ENCODE measurements around the gene PTPRM.

PTPRM gene

GRCh38 chr18:8453528-8453927 lies 886.4 kb downstream of the PTPRM start:
- Histone ChIP-seq H3K9ac (ENCODE audit: insufficient read length, low read depth) (no peak overlapping the region), H3K9me3 (ENCODE audit: insufficient read depth, low read length) (no peaks in the 10 kb centered on the region), H3K4me1 (ENCODE audit: insufficient read depth, insufficient read length) (no peaks in the 10 kb centered on the region), H3K36me3 (ENCODE audit: insufficient read depth, insufficient read length, low read length) (no peaks in the 10 kb centered on the region), H3K4me3 (ENCODE audit: insufficient read length, low read depth) (no peak overlapping the region), H3K27me3 (ENCODE audit: insufficient read depth, insufficient read length) (no peaks in the 10 kb centered on the region)
- no peak for TF ChIP-seq ZNF274 (IDR thresholded peaks at IDR 0.05; ENCODE audit: low read depth, low read length)
- TF ChIP-seq SUZ12 (IDR thresholded peaks at IDR 0.05; ENCODE audit: extremely low read depth, insufficient read depth, insufficient read length) = no peak
- no peak for TF ChIP-seq YY1 (IDR thresholded peaks at IDR 0.05; ENCODE audit: insufficient read depth, insufficient read length)
- no peak for DNase-seq (ENCODE audit: low read depth, low spot score)

GRCh38 chr18:8454136-8454535 lies 887.0 kb downstream of the PTPRM start:
- H3K4me3 ChIP-seq (ENCODE audit: insufficient read length, low read depth) = no peak overlapping the region
- TF ChIP-seq YY1 (IDR thresholded peaks at IDR 0.05; ENCODE audit: insufficient read depth, insufficient read length) = no peak
- no peak for TF ChIP-seq SUZ12 (IDR thresholded peaks at IDR 0.05; ENCODE audit: extremely low read depth, insufficient read depth, insufficient read length)
- no peak for TF ChIP-seq ZNF274 (IDR thresholded peaks at IDR 0.05; ENCODE audit: low read depth, low read length)
- H3K9me3 ChIP-seq (ENCODE audit: insufficient read depth, low read length) = no peaks in the 10 kb centered on the region
- H3K9ac ChIP-seq (ENCODE audit: insufficient read length, low read depth) = no peak overlapping the region
- H3K4me1 ChIP-seq (ENCODE audit: insufficient read depth, insufficient read length) = no peaks in the 10 kb centered on the region
- H3K36me3 ChIP-seq (ENCODE audit: insufficient read depth, insufficient read length, low read length) = no peaks in the 10 kb centered on the region
- no peak for DNase-seq (ENCODE audit: low read depth, low spot score)
- H3K27me3 ChIP-seq (ENCODE audit: insufficient read depth, insufficient read length) = no peaks in the 10 kb centered on the region

GRCh38 chr18:8455661-8456614 lies 888.8 kb downstream of the PTPRM start:
- Histone ChIP-seq H3K9ac (ENCODE audit: insufficient read length, low read depth) (no peak overlapping the region), H3K27me3 (ENCODE audit: insufficient read depth, insufficient read length) (no peaks in the 10 kb centered on the region), H3K4me1 (ENCODE audit: insufficient read depth, insufficient read length) (no peaks in the 10 kb centered on the region), H3K36me3 (ENCODE audit: insufficient read depth, insufficient read length, low read length) (no peaks in the 10 kb centered on the region), H3K4me3 (ENCODE audit: insufficient read length, low read depth) (no peak overlapping the region), H3K9me3 (ENCODE audit: insufficient read depth, low read length) (peaks cover 8% of the 10 kb centered on the region; the same call in 1 of the 2 replicates)
- DNase-seq (ENCODE audit: low read depth, low spot score) = no peak
- TF ChIP-seq SUZ12 (IDR thresholded peaks at IDR 0.05; ENCODE audit: extremely low read depth, insufficient read depth, insufficient read length) = no peak
- TF ChIP-seq YY1 (IDR thresholded peaks at IDR 0.05; ENCODE audit: insufficient read depth, insufficient read length) = no peak
